HG03460 (cell line): Measurements from ENCODE around the gene NAA16.
"Not testable (repeated sequence)": the region's sequence is repeated elsewhere in the genome, so short reads cannot be mapped to it uniquely, and the experiment has no call there.

Experiments
- ATAC-seq: cut with Tn5 transposase; IDR thresholded peaks from one replicate; pipeline ENCODE4 v1.9.1; 2021; ENCODE audit not compliant: unreplicated experiment

NAA16 gene

DNA sequence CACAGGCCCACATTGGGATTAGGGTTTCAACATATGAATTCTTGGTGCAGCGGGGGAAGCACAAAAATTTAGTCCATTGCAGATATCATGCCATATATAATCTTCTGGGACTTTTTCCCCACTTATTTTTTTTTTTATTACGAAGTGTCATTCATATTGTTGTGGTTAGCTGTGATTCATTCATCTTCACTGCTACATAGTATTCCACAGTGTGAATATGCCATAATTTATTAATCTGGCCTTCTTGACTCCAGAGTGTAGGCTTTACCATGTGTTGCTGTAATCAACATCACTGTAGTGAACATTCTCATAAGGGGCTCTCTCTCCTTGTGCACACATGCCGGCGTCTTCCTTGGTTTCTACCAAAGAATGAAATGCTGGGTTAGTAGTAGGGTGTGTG, 92.9 kb downstream of the NAA16 start:
- ATAC-seq: no peak

DNA sequence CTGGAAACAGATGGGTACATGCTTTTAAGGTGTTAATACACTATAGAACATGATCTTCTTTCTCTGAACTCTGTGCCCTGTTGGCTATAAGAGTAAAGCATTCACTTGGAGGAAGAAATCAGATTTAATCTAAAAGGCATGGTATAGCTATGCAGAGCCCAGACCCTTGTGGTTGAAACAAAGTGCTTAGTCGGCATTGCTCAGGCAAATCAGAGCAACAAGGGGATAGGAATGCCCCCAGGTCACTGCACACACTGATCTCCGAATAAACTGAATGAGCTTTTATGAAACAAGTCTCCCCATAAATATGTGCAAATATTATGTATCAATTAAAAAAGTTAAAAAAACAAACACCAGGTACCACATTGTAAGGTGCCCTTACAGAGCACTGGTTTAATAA, 94.3 kb downstream of the NAA16 start:
- ATAC-seq: no peak

- no peak for ATAC-seq
Observed at GRCh38 chr13:41407380-41407779, 96.3 kb downstream of the NAA16 start.

- ATAC-seq: no peak
Observed at GRCh38 chr13:41408121-41408520, 97.1 kb downstream of the NAA16 start.

GRCh38 chr13:41408746-41409145, 97.7 kb downstream of the NAA16 start:
- no peak for ATAC-seq

DNA sequence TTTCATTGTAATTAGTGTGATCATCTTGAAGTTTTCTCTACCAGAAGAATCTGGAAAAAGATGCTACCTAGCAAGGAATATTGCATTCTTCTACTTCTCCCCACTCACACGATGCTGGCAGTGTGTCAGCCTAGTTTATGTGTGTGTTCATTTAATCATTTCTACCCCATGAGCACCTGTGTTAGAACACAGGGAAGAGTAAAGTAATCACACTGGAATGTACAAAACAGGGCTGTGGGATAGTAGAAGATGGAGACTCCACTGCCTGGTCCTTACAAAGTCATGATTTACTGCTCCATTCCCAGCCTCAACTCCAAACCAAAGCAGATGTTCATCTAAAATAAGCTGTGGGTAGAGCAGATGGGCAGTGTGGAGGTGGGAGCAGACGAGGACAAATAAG, 98.5 kb downstream of the NAA16 start:
- ATAC-seq: no peak

DNA sequence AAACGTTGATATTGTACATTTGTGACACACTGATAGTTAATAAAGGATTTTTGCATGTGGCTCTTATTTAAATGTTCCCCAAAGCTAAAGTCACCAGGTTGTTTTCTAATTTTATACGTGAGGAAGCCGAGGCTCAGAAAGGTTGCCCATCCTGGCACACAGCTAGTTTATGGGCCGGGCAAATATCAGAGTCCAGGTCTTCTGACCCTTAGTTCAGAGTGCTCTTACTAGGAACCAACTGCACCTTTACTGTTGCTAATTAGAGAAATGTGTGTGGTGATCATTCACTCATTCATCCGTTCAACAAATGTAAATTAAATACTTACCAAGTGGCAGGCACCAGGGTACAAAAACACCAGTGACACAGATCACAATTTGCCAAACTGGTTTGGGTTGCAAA, 100.0 kb downstream of the NAA16 start:
- no peak for ATAC-seq

- ATAC-seq: no peak
Observed at GRCh38 chr13:41411522-41411921, 100.5 kb downstream of the NAA16 start.

GRCh38 chr13:41413872-41414271, 102.8 kb downstream of the NAA16 start:
- ATAC-seq: no peak

DNA sequence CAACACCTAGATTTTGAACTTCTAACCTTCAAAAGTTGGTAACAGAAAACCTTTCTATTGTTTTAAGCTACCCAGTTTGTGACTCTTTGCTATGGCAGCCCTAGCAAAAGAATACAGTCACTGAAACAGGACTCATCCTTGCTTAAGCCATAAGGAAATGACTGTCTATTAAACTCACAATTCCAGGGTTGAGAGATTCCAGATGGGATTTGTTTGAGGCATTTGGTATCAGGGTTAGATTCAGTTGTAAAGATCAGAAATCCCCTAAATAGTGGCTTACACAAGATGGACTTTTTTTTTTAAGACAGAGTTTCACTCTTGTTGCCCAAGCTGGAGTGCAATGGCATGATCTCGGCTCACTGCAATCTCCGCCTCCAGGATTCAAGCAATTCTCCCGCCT, 105.2 kb downstream of the NAA16 start:
- ATAC-seq: no peak

GRCh38 chr13:41418027-41418426, 107.0 kb downstream of the NAA16 start:
- ATAC-seq: no peak

GRCh38 chr13:41418731-41419130, 107.7 kb downstream of the NAA16 start:
- no peak for ATAC-seq

GRCh38 chr13:41419206-41419605, 108.1 kb downstream of the NAA16 start:
- ATAC-seq: no peak

- no peak for ATAC-seq
Observed at GRCh38 chr13:41420146-41420545, 109.1 kb downstream of the NAA16 start.

- not testable (repeated sequence) for ATAC-seq
Observed at GRCh38 chr13:41421330-41421729, 110.3 kb downstream of the NAA16 start.

DNA sequence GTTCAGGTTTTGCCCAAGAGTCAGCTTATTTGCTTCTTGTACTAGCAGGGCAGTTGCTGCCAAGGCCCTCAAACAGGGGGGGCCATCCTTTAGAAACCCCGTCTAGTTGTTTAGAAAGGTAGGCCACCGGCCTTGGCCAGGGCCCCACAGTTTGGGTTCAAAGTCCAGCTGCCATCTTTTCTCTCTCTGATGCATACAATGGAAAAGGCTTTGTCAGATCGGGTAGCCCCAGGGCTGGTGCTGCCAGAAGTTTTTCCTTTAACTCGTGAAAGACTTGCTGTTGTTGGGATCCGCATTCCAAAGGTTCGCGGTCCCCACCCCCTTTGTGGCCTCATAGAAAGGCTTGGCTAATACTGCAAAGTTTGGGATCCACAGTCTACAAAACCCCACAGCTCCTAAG, 110.9 kb downstream of the NAA16 start:
- ATAC-seq: not testable (repeated sequence)

DNA sequence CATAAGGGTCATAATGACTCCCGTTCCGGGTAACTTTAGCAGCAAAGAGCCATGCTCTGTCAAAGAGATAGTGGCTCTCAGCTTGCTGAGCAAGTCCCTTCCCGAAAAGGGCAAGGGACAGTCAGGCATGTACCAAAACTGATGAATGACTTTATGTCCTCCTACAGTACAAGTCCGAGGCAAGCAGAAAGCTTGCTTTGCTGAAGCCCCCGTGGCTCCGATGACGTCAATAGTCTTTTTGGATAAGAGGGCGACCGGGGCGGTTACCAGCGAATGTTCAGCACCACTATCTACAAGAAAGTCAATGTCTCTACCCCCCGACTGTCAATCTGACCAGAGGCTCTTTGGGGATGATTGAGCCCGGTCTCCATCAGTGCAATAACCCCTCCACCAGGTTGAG, 112.2 kb downstream of the NAA16 start:
- not testable (repeated sequence) for ATAC-seq

DNA sequence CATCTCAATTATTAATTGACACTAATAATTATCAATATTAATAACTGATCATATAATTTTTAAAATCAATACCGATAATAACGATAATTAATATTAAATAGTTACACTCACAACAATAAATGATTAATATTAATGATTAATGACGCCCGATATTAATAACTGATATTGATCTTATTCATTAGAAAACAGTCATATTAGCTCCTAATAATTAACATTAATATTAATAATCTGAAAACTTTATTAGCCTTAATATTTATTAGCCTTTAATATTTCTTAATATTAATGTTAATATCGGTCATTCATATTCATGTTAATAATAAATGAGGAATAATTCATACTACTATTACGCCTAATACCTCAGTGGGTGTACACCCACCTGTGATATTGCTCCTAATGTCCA, 113.6 kb downstream of the NAA16 start:
- not testable (repeated sequence) for ATAC-seq

DNA sequence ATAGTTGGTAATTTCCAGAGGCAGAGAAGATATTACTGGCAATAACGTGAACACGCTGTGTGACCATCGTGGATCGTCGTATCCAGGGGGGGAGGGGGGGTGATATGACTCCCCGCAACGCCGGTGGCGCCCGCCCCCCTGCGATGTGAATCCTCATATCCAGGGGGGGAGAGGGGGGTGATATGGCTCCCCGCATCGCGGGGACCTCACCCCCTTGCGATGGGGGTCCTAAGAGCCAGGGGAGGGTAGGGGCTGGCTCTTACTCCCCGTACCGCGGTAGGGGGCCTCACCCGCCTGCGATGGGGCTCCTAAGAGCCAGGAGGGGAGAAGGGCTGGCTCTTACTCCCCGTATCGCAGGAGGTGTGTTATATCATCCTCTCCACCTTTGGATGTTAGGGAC, 115.0 kb downstream of the NAA16 start:
- ATAC-seq: no peak
